Inflammatory macrophage treated with lipopolysaccharide for 4 hours (primary cell): ENCODE results near the gene YARS1.
A peak's percentile ranks its signal among the peaks of the same experiment; 100 is the strongest.

Experiments
- DNase-seq: peaks from one replicate; pipeline ENCODE4 v3.0.0-alpha.2; 2020

Gene YARS1

DNA sequence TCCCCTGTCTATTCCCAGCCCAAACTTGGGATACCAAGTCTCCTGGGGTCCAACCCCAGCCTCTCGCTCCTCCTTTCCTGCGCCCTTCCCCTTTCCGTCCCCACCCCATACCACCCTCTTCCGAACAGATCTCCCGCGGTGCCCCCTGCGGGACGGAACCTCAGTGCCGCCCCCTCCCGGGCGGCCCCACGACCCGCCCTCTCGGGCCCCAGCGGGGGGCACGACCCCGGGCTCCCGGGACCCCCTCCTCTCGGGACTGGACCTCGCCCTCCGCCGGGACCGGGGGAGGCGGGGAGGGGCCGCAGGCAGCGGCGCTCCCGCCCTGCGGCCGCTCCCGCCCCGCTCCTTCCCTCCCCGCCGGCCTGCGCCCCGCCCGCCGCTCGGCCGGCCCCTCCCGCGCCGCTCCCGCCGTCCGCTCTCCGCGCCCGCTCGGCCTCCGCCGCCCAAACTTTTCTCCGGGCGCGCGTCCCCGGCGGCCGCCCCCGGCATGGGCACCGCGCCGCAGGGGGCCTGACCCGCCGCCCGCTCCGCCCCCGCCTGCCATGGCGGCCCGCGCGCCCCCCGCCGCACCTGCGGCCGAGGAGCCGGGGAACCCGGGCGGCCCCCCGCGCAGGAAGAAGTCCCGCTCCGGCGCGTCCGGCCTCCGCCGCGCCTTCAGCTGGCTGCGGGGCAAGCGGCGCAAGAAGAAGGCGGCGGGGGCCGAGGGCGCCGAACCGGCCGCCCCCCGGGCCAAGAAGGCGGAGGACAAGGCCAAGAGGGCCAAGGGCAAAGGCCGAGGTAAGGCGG, 75.6 kb downstream of the YARS1 start:
- DNase-seq = no peak

DNA sequence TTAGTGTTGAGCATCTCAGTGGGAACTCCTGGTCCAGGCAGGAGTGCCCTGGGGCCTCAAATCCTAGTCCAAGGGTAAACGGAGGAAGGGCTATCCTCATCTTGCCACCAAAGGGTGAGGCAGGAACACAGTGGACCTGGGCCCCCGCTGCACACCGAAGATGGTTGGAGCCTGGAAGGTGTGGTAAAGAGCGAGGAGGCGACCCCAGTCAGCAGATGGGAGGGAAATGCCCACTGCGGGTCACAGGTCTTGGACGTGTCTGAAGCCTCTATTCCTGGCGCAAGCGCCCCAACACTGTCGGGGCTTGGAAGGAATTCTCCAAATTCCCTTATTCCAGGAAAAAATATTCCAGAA, 76.1 kb downstream of the YARS1 start:
- DNase-seq = no peak

DNA sequence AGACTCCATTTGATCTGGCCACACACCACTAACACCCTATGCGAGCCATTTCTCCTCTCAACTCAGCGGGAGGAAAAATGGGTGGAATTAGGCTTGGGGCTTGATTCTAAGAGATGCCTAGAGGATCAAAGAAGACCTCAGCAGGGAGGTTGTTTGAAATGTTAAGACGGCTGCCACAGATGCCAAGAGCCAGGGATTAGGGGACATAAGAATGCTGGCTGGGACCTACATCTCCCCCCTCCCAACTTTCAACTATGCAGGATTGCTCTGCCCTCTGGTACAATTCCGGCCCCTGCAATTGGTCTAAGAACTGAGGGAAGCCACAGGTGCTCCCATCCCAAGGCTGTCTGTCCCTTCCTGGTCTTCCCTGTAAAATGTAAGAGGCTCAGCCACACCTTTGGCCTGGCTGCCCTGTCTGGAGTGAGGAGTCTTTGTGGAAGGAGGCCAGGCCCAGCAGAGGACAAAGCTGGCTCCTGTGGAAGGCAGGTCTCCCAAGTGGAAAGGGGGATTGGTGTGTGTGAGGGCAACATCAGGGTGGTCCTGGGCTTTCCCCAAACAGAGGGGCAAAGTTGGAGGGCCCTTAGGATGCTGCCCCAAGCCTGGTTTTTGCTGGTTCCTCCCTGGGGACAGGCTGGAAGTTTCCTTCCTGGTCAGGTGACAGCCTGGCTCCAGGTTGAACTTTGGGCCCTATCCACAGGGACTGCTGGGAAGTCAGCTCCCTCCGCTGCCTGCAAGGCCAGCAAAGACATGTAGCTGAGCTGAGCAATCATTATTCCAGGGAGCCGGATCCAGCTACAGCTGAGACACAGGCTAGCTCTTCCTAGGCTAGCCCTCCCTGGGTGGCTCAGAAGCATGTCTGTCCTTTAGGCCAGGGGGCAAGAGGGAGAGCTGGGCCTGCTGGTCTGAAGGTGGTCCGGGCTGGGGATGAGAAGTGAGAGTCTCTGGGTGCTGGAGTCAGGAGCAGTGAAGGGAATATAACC, 80.1 kb downstream of the YARS1 start:
- DNase-seq = no peak

DNA sequence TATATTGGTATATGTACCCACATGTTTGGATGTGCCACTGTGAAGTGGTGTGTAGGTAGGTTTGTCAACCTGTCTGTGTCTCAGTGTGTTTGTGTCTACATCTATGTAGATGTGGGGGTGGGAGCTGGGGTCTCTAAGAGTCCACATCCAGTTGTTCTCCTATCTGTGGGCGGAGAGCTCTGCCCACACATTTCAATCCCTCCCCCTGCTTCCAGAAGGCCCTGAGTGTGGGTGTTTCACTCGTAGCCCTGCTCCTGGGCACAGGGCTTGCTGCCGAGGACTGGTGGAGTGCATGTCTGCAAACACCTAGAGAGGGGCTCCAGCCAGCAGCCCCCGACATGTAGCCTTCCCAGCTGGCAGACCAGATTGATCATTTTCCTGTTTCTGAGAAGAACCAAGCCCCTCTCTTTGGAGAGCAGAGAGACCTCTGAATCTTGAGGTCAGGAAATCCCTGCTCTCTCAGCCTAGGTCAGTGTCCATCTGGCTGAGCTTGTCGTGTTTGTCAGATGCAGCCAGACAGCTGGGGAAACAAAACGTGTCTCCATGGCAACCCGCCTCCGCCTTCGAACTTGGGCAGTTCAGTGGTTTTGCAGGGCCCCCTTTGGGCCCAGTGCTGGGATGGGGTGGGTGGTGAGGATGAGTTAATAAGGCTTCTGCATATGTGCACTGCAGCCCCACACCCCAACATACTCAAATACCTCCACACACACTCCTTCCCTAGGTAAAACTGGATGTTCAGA, 83.4 kb downstream of the YARS1 start:
- no peak for DNase-seq

DNA sequence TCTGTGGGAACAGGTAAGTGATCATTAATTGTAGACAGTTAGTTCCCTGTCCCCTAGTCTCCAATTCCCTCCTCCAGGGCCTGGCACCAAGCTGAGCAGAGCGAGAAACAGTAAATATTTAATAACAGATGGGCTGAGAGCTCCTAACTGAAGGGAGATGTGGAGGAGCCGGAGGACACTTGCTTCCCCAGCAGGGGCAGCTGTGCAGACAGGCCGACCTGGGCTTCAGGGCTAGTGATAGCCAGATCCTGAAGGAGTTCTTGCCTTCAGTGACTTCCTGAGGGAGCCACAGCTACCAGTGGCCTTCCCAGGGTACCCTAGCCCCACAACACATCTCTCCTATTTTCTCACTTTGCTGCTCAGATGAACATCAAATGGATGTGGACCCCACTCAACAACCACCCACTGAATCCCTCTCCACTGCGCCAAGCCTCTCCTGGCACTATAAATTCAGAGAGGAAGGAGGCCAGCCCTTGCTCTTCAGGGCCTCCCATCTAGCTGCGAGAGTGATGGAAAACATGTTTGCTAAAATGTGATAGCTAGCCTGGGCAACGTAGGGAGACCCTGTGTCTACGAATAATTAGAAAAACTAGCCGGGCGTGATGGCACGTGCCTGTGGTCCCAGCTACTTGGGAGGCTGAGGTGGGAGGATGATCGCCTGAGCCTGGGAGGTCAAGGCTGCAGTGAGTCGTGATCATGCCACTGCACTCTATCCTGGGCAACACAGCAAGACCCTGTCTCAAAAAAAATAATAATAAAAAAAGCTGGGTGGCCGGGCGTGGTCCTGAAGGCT, 87.7 kb downstream of the YARS1 start:
- DNase-seq = no peak

DNA sequence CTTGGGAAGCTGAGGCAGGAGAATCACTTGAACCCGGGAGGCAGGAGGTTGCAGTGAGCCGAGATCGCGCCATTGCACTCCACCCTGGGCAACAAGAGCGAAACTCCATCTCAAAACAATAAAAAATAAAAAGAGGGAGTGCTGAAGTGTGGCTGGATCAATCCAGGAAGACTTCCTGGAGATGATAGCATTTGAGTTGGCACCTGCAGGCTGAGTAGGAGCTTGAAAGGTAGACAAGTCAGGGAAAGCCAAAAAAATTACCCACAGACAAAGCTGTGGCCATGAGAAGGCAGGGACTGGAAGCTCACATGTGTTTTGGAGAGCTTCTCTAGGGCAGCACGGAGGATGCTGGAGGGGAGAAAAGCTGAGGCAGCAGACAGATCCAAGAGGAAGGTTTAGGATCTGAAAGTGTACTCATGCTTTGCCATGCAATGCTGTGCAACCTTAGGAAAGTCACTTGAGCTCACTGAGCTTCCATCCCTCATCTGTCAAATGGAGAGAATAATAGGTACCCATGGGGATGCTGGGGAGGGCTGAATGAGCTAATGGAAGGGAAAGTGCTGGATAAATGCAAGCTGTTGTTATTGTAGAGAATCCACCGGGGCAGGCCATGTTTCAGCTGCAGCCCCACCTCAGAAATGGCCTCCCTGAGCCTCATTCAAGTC, 88.6 kb downstream of the YARS1 start:
- no peak for DNase-seq

DNA sequence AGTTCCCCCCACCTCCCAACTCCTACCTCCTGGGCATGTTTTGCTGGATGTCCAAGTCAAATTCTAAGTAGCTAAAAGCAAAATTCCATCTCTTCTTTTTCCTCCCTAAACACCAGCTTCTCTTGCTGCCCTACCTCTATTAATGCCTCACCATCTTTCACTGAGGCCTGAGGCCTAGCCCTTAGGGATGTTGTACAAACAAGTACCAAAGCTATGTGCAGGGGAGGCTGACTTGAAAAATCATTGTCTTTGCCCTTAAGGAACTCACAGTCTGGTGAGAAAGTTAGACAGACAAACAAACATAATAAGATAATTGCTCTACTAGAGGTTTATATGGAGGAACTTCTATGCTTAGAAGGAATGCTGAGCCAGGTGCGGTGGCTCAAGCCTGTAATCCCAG, 89.3 kb downstream of the YARS1 start:
- DNase-seq = no peak

DNA sequence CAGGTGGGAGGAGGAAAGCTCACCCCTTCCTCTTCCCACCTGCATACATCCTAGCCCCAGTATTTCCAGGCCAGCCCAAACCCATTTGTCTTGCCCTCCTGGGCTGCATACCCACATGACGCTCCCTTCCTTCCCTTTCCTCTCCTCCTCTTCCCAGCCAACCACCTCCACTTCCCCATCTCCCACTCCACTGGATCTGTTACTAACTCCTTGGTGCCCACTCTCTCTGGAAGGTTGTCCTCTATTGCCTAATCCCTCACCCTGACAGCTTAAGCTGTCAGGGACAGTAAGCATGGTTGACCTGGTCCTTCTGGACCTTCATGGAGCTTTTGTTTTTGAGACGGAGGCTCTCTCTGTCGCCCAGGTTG, 91.6 kb downstream of the YARS1 start:
- DNase-seq = peak; percentile 23
